Measurements from ENCODE around the gene EIF1AD. TPM values are rescaled to one million over a fixed set of nuclear protein-coding genes. Genes with fewer than 3 reads are reported as not detected.
A peak's percentile ranks its signal among the peaks of the same experiment; 100 is the strongest.

EIF1AD gene
- total RNA-seq, 1 donor from 2014 or later, result 34.9 TPM

GRCh38 chr11:66047541-66048365, 45.8 kb upstream of the EIF1AD start:
- H3K4me3 Mint-ChIP-seq (ENCODE audit: unreplicated experiment), result peak overlapping the region; percentile 34
- peaks cover 13% of the 10 kb centered on the region for H3K27me3 Mint-ChIP-seq (ENCODE audit: unreplicated experiment)
- H3K4me1 Mint-ChIP-seq (ENCODE audit: unreplicated experiment), result peaks cover 11% of the 10 kb centered on the region
- no peak overlapping the region for H3K27ac Mint-ChIP-seq (ENCODE audit: unreplicated experiment)
- no peaks in the 10 kb centered on the region for H3K9me3 Mint-ChIP-seq (ENCODE audit: unreplicated experiment)
- no peak for TF ChIP-seq CTCF (IDR thresholded peaks at IDR 0.05; ENCODE audit: unreplicated experiment)
- DNase-seq (ENCODE audit: low spot score), result no peak
- peaks cover 6% of the 10 kb centered on the region for H3K36me3 Mint-ChIP-seq (ENCODE audit: low read depth, unreplicated experiment)

- no peak overlapping the region for H3K27ac Mint-ChIP-seq (ENCODE audit: unreplicated experiment)
- no peak overlapping the region for H3K4me3 Mint-ChIP-seq (ENCODE audit: unreplicated experiment)
- DNase-seq (ENCODE audit: low spot score), result no peak
- peaks cover 12% of the 10 kb centered on the region for H3K27me3 Mint-ChIP-seq (ENCODE audit: unreplicated experiment)
- peaks cover 9% of the 10 kb centered on the region for H3K4me1 Mint-ChIP-seq (ENCODE audit: unreplicated experiment)
- no peak for TF ChIP-seq CTCF (IDR thresholded peaks at IDR 0.05; ENCODE audit: unreplicated experiment)
- H3K9me3 Mint-ChIP-seq (ENCODE audit: unreplicated experiment), result no peaks in the 10 kb centered on the region
- peaks cover 5% of the 10 kb centered on the region for H3K36me3 Mint-ChIP-seq (ENCODE audit: low read depth, unreplicated experiment)
Observed at GRCh38 chr11:66046901-66047300, 44.9 kb upstream of the EIF1AD start.

GRCh38 chr11:66045177-66045639, 43.3 kb upstream of the EIF1AD start:
- DNase-seq (ENCODE audit: low spot score), result peak; percentile 88
- Mint-ChIP-seq H3K9me3 (ENCODE audit: unreplicated experiment) (no peaks in the 10 kb centered on the region), H3K27ac (ENCODE audit: unreplicated experiment) (no peak overlapping the region), H3K4me3 (ENCODE audit: unreplicated experiment) (no peak overlapping the region), H3K4me1 (ENCODE audit: unreplicated experiment) (peaks cover 2% of the 10 kb centered on the region), H3K36me3 (ENCODE audit: low read depth, unreplicated experiment) (peaks cover 7% of the 10 kb centered on the region), H3K27me3 (ENCODE audit: unreplicated experiment) (peaks cover 13% of the 10 kb centered on the region)
- peak; percentile 97 for TF ChIP-seq CTCF (IDR thresholded peaks at IDR 0.05; ENCODE audit: unreplicated experiment)

GRCh38 chr11:66044757-66045156, 42.8 kb upstream of the EIF1AD start:
- no peak for DNase-seq (ENCODE audit: low spot score)
- TF ChIP-seq CTCF (IDR thresholded peaks at IDR 0.05; ENCODE audit: unreplicated experiment), result no peak
- Mint-ChIP-seq H3K9me3 (ENCODE audit: unreplicated experiment) (no peaks in the 10 kb centered on the region), H3K27me3 (ENCODE audit: unreplicated experiment) (peaks cover 12% of the 10 kb centered on the region), H3K36me3 (ENCODE audit: low read depth, unreplicated experiment) (peaks cover 7% of the 10 kb centered on the region), H3K4me1 (ENCODE audit: unreplicated experiment) (peaks cover 2% of the 10 kb centered on the region), H3K27ac (ENCODE audit: unreplicated experiment) (no peak overlapping the region), H3K4me3 (ENCODE audit: unreplicated experiment) (peak overlapping the region; percentile 43)

Data from endothelial cell (in vitro differentiated cells).